Activated CD4-positive, alpha-beta T cell treated with anti-CD3 and anti-CD28 coated beads, Interleukin-2, Interleukin-6, amounts not matched to agents 100 ng/mL and 50 ng/mL, durations not matched to agents 16 hours and 8 hours (primary cell): ENCODE results near the gene GABRB1.

Source experiments
- DNase-seq: peaks from one replicate; pipeline ENCODE4 v3.0.0-alpha.2; 2020

GABRB1 gene

GRCh38 chr4:47413521-47413920 lies 382.2 kb downstream of the GABRB1 start:
- DNase-seq, result no peak

- no peak for DNase-seq
Measured at GRCh38 chr4:47415719-47416118, 384.4 kb downstream of the GABRB1 start.

- no peak for DNase-seq
Measured at GRCh38 chr4:47418147-47418546, 386.8 kb downstream of the GABRB1 start.

- DNase-seq, result no peak
Measured at GRCh38 chr4:47419296-47419695, 387.9 kb downstream of the GABRB1 start.

- DNase-seq, result no peak
Measured at GRCh38 chr4:47425628-47426027, 394.3 kb downstream of the GABRB1 start.

- DNase-seq, result no peak
Measured at GRCh38 chr4:47427935-47428334, 396.6 kb downstream of the GABRB1 start.

GRCh38 chr4:47432749-47433148 lies 401.4 kb downstream of the GABRB1 start:
- no peak for DNase-seq

GRCh38 chr4:47434931-47435330 lies 403.6 kb downstream of the GABRB1 start:
- DNase-seq, result no peak

- no peak for DNase-seq
Measured at GRCh38 chr4:47442980-47443379, 411.6 kb downstream of the GABRB1 start.

- no peak for DNase-seq
Measured at GRCh38 chr4:47444031-47444430, 412.7 kb downstream of the GABRB1 start.

- DNase-seq, result no peak
Measured at GRCh38 chr4:47451657-47452056, 420.3 kb downstream of the GABRB1 start.

- DNase-seq, result no peak
Measured at GRCh38 chr4:47462799-47463234, 431.4 kb downstream of the GABRB1 start.

- peak; percentile 97 for DNase-seq
Measured at GRCh38 chr4:47463235-47463956, 432.0 kb downstream of the GABRB1 start, which contains the start of gene COMMD8. TSS of gene COMMD8 (minus strand) at chr4:47463702. CDS start at chr4:47463651, 51 bp downstream.

- no peak for DNase-seq
Measured at GRCh38 chr4:47465004-47465403, 433.6 kb downstream of the GABRB1 start.

- DNase-seq, result no peak
Measured at GRCh38 chr4:47466056-47466785, 434.9 kb downstream of the GABRB1 start.

GRCh38 chr4:47468706-47469365 lies 437.5 kb downstream of the GABRB1 start:
- DNase-seq, result no peak

GRCh38 chr4:47469951-47470350 lies 438.6 kb downstream of the GABRB1 start:
- DNase-seq, result no peak

GRCh38 chr4:47471064-47471463 lies 439.7 kb downstream of the GABRB1 start:
- DNase-seq, result no peak

- DNase-seq, result no peak
Measured at GRCh38 chr4:47471591-47471990, 440.2 kb downstream of the GABRB1 start.

- no peak for DNase-seq
Measured at GRCh38 chr4:47473141-47473750, 441.9 kb downstream of the GABRB1 start.

- DNase-seq, result no peak
Measured at GRCh38 chr4:47474799-47475198, 443.4 kb downstream of the GABRB1 start.

GRCh38 chr4:47475411-47475810 lies 444.0 kb downstream of the GABRB1 start:
- DNase-seq, result no peak
